ENCODE measurements around the gene VTCN1.

VTCN1 gene

DNA sequence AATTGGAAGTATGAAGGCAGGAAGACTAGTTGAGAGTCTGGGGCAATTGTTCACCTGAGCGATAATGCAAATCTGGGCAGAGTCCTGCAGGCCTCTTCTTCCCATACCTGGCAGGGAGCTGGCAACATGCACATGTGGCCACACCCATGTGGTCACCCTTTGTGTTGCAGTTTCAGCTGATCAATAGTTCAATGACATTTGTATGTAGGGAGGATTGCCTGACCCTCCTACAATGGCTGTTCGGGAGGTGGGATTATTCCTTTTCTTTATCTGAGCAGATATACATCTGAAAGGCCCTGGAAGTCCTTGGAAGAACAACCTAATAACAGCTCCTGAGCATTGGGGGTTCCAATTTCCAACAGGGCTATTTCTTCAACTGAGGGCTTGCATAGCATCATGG is 74.0 kb downstream of the VTCN1 start:
- Histone ChIP-seq H3K4me3 (ENCODE audit: low read depth, low read length) (no peak overlapping the region), H3K27me3 (ENCODE audit: insufficient read depth, low read depth, severe bottlenecking) (no peaks in the 10 kb centered on the region), H3K27ac (no peak overlapping the region), H3K9me3 (ENCODE audit: severe bottlenecking) (no peaks in the 10 kb centered on the region), H3K36me3 (no peaks in the 10 kb centered on the region)
- no peak for TF ChIP-seq CTCF (IDR thresholded peaks at IDR 0.05; ENCODE audit: low read depth, low read length)
- DNase-seq: no peak

DNA sequence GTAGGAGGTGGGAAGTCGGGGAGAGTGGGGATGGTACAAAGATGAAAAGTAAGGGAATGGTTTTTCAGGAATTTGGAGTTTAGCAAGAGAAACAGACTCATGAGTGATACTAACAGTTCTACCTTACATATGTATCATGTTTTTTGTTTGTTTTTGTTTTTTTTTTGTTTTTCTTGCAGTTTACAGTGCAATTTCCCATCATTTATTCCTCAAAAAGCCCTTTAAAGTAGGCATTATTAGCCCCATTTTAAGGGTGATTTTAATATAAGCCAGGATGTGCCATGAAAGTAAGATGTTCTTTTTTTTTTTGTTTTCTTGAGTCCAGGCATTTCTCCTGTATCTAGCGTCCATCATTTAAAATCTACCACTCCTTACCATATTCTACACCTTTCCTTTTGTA is 75.4 kb downstream of the VTCN1 start:
- no peaks in the 10 kb centered on the region for H3K36me3 ChIP-seq
- TF ChIP-seq CTCF (IDR thresholded peaks at IDR 0.05; ENCODE audit: low read depth, low read length): no peak
- DNase-seq: no peak
- H3K27ac ChIP-seq: no peak overlapping the region
- H3K9me3 ChIP-seq (ENCODE audit: severe bottlenecking): no peaks in the 10 kb centered on the region
- no peak overlapping the region for H3K4me3 ChIP-seq (ENCODE audit: low read depth, low read length)
- no peaks in the 10 kb centered on the region for H3K27me3 ChIP-seq (ENCODE audit: insufficient read depth, low read depth, severe bottlenecking)

- no peaks in the 10 kb centered on the region for H3K27me3 ChIP-seq (ENCODE audit: insufficient read depth, low read depth, severe bottlenecking)
- no peaks in the 10 kb centered on the region for H3K36me3 ChIP-seq
- DNase-seq: no peak
- TF ChIP-seq CTCF (IDR thresholded peaks at IDR 0.05; ENCODE audit: low read depth, low read length): no peak
- H3K27ac ChIP-seq: no peak overlapping the region
- H3K9me3 ChIP-seq (ENCODE audit: severe bottlenecking): no peaks in the 10 kb centered on the region
- no peak overlapping the region for H3K4me3 ChIP-seq (ENCODE audit: low read depth, low read length)
Observed at GRCh38 chr1:117130526-117130925, 80.2 kb downstream of the VTCN1 start.

- Histone ChIP-seq H3K4me3 (ENCODE audit: low read depth, low read length) (no peak overlapping the region), H3K9me3 (ENCODE audit: severe bottlenecking) (no peaks in the 10 kb centered on the region), H3K27ac (no peak overlapping the region), H3K27me3 (ENCODE audit: insufficient read depth, low read depth, severe bottlenecking) (no peaks in the 10 kb centered on the region), H3K36me3 (no peaks in the 10 kb centered on the region)
- no peak for DNase-seq
- 0 out of 2 replicates have a peak, but pooled peaks have one; percentile 6 for TF ChIP-seq CTCF (IDR thresholded peaks at IDR 0.05; ENCODE audit: low read depth, low read length)
Observed at GRCh38 chr1:117128323-117129079, 82.2 kb downstream of the VTCN1 start.

DNA sequence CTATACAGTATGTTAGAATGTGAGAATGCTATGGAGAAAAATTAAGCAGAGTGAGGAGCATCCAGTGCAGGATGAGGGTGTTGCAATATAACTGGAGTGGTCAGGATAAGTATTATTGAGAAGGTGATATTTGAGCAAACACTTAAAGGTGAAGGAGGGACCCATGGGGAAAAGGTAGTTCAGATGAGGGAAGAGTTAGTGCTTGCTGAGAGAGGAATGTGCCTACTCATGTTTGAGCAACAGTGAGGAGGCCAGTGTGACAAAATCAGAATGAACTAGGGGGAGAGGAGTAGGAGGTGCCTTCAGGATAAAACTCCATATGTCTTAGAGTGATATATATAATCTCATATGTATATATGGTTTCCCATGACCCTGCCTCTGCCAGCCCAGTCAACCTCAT is 82.9 kb downstream of the VTCN1 start:
- no peak overlapping the region for H3K27ac ChIP-seq
- no peaks in the 10 kb centered on the region for H3K27me3 ChIP-seq (ENCODE audit: insufficient read depth, low read depth, severe bottlenecking)
- no peak for DNase-seq
- TF ChIP-seq CTCF (IDR thresholded peaks at IDR 0.05; ENCODE audit: low read depth, low read length): no peak
- no peaks in the 10 kb centered on the region for H3K36me3 ChIP-seq
- no peak overlapping the region for H3K4me3 ChIP-seq (ENCODE audit: low read depth, low read length)
- no peaks in the 10 kb centered on the region for H3K9me3 ChIP-seq (ENCODE audit: severe bottlenecking)

- Histone ChIP-seq H3K36me3 (no peaks in the 10 kb centered on the region; the same call in 1 of the 2 replicates), H3K27ac (no peak overlapping the region), H3K4me3 (ENCODE audit: low read depth, low read length) (no peak overlapping the region), H3K27me3 (ENCODE audit: insufficient read depth, low read depth, severe bottlenecking) (no peaks in the 10 kb centered on the region), H3K9me3 (ENCODE audit: severe bottlenecking) (no peaks in the 10 kb centered on the region)
- no peak for TF ChIP-seq CTCF (IDR thresholded peaks at IDR 0.05; ENCODE audit: low read depth, low read length)
- no peak for DNase-seq
Observed at GRCh38 chr1:117124661-117125060, 86.1 kb downstream of the VTCN1 start.

Data from WERI-Rb-1 (cell line).